A204.1 (cell line): ENCODE results near the gene SLC8A1.

Experiments
- FAIRE-seq: peaks from 2 replicates; lab custom pipeline; 2012; peaks lifted over from hg19 to GRCh38; lab: Jason Lieb, UNC

The SLC8A1 gene

DNA sequence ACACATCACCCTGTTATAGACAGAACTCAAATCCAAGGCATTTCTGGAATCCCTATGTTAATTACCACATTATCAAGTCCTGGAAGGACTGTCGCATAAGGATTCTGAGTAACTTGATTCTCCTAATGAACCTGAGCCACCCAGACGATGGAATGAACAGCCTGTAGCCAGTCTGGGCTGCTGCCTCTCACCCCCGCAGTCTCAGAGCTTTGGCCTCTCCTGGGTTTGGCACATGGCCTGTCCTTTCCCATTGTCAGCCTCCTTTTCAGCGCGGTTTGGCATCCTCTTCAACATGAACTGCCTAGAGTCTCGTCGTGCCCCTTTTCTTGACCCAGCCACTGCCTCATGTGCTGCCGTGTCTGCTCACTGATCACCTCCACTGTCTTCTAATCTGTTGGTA, 147.6 kb downstream of the SLC8A1 start:
- FAIRE-seq = no peak

DNA sequence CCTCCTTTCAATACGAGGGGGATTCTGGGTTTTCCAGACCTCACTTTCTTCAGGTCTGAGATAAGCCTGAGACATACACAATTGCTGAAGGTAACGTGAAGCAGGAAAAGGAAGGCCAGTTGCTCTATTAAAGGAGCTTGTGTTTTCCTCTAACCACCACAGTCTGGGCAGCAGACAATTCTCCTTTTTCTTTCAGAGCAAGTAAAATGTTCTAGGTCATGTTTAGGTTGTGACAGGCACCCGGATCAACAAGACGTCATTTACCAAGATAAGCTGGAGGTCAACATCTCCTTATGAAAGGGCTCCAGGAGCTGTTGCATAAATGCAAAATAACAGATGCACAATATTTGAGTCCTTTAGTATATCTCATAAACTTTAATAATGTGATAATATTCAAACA, 148.1 kb downstream of the SLC8A1 start:
- no peak for FAIRE-seq

DNA sequence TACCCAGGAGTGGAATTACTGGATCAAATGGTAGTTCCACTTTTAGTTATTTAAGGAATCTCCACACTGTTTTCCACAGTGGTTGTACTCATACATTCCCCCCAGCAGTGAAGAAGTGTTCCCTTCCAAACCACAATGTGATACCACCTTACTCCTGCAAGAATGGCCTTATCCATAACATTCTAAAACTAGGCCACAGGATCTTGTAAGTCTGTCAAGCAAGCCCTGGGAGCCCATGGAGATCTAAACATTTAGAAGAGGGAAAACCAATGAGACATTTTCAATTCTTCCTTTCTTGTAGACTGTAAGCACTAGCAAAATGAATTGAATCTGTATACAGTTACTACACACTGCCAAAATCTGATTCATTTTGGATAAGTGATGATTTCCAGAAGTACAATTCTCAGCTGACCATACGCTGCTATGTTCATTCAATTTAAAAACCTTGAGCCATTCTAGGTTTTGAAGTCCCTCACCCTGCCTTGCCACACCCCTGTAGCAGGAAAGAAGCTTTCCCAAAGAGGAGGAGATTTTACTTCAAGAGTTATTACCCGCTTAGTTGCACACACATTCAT, 149.1 kb downstream of the SLC8A1 start:
- no peak for FAIRE-seq

DNA sequence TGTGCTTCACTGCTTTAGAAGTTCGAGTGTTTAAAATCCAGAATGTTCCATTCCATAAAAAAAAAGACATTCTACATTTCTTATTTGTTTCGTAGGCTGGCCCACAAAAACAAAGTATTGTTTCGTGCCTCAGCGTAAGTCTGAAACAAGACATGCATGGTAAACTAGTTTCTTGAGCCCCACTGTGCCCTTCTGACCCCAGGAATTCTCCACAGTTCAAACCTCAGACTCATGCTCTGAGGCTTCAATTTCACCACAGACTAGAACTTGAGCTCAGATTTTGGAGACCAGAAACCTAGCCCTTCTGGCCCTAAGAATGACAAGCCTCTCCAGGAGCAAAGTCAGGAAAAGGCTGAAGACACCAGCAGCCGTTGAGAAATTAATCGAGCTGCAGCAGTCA, 151.5 kb downstream of the SLC8A1 start:
- FAIRE-seq = no peak

DNA sequence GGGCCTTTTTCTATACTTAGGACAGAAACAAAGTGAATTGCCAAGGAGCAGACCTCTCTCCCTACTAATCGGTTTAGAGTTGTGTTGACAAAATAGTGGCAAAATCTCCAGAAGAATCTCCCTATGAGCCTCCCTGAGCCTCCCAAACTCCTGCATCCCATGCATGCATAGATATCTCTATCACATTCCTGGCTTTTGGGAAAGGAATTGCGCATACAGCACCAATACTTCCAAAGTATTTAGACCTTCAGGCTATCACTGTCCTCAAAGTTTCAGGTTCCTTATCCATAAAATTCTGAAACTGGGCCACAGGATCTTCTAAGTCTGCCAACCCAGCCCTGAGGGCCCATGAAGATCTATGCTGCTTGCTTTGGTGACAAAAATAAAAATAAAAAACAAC, 152.1 kb downstream of the SLC8A1 start:
- FAIRE-seq = no peak

DNA sequence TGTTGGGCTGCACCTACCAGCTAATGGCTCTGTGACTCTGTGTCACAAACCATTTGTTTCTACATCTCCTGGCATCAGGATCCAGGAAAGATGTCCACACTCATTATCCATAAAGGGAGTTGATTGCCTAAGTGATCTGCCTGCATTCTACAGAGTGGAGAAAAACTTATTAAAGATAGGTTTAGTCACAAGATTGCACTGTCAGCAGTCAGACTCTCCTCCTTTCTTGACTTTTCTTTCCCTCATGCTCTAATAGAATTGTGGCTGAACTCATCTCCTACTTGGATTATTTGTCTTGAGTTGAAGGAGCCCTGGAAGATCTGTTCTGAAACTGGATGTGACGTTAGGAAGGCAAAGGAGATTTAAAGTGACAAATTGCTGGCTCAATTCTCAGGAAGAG, 152.7 kb downstream of the SLC8A1 start:
- FAIRE-seq = no peak

DNA sequence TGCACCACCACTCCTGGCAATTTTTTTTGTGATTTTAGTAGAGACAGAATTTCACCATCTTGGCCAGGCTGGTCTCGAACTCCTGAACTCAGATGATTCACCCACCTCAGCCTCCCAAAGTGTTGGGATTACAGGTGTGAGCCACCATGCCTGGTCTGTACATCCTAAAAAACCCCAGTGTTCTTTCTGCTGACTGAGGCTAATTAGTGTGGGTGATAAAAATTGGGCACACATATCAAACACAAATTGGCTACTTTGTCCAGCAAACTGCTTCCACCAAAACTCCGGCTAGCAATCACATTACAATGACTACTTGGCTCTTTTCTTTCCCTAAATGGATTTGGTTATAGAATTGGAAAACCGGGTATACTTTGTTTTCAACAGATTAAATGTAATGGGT, 153.9 kb downstream of the SLC8A1 start:
- FAIRE-seq = no peak

DNA sequence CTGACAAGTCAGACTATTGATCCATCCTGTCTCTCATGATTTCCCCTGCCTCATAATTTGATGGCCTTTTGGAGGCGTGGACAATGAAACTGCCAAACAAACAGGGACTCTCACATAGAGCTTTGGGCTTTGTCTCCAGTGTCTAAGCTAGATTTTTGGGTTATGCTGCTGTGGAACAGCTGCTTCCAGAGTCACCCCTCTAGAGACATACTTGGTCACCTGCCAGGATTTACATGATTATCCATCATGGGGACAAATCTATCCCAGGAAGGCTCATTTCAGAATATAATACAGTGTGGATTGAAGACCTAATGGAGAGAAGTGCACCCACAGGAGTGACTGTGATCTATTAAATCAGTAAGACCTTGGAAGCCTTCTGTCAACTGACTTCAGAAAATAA, 159.6 kb downstream of the SLC8A1 start:
- FAIRE-seq = no peak

DNA sequence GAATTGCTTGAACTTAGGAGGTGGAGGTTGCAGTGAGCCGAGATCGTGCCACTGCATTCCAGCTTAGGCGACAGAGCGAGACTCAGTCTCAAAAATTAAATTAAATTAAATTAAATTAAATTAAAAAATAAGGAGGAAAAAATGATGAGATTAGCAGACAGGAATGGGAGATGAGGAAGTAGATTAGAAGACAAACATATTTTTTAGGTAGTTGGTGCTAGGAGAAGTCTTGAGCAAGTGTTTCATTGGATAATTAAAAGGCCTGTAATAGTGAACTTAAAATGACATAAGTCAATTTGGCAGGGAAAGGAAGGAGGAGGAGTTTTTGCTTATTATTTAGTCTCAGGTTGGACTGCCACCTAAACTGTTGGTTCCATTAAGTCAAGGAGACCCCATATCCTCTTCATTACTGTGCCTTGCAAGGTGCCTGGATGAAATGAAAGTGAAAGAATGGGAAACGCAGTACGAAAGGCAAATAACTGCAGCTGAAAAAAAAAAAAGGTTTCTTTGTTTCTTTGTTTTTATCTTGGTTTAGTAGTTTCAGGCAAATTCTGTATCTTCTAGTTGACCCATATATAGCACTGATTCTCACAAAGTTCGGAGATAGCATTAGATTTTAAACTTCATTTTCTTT, 162.0 kb downstream of the SLC8A1 start:
- FAIRE-seq = no peak

DNA sequence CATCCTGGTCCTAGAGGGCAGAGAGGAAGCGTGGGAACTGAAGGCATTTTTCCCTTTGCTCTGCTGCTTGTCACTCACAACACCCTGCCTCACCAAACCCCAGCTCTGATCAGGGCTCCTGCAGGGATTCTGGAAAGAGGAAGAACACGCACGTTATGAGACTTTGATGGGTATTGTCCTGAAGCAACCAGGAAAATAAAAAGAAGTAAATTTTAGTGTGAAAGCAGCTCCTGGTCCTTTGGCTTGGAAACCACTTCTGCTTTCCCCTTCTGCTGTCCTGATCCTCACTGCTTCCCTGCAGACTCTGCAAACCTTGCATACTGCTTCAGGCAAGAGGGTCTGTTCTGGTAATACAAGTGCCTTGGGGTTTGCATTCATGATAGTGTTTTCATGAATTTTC, 164.1 kb downstream of the SLC8A1 start:
- no peak for FAIRE-seq

DNA sequence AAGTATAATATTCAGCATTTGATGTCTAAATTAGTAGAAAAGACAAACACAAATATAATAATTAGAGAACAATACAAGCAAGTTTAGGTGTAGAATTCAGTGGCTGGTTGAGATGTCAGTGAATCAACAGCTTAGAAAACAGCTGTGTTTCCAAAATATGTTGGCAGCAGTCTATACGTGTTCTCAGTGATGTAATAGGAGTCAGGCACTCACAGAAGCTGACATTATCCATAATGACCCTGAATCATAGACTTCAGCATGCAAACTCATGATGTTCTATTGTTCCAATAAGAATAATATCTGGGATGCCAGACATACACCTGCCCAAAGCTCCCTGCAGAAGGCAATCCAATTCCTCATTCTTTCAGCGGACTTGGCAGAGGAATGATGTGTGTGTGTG, 164.7 kb downstream of the SLC8A1 start:
- FAIRE-seq = no peak

DNA sequence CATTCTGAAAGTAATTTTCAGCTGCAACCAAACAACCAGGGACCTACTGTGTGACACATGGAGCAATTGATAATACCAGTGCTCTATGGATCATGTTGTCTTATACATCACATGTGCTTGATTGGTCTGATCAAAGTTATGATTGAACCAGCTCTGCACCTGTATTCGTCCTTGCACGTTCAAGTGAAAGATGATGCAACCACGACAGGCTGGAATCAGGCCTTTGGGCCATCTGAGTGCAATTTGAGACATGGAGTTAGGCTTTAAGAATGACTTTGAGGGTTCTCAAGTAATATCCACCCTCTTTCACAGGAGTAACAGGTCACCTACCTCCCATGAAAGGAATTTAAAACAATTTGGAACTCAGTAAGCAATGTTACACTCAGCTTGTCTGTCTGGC, 165.2 kb downstream of the SLC8A1 start:
- no peak for FAIRE-seq

DNA sequence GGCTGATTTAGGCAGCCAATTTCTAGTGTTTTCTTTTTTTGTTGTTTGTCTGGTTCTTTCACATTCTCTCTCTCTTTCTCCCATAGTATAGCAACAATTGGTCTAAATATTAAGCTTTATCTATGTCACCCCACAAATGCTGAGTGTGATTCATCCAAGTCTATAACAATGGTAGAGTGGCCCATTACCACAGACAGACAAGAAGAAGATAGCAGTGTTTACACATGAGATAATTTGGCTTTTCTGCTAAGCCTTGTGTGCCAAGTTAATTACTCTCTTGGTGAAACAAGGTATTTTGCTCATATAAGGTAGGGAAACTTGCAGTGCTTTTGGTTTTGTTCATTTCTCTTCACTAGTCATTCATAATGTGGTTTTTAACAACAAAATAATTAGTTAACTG, 166.5 kb downstream of the SLC8A1 start:
- no peak for FAIRE-seq

DNA sequence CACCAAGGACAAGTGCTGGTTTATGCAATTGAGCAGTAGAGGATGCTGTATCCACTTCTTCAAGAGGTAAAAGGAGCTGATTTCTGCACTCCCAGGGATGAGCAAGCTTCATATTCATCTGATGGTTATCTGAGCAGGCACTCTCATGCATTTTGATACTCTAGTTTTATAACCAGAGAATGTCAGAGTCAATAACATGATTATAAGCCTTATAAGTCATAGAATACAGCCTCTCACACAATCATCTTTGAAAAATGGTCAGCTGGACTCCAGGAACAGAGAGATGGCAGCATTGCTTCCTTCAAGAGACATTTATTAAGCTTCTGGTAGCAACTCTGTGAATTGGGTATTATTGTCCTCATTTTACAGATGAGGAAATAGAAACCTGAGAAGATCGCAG, 167.1 kb downstream of the SLC8A1 start:
- no peak for FAIRE-seq

DNA sequence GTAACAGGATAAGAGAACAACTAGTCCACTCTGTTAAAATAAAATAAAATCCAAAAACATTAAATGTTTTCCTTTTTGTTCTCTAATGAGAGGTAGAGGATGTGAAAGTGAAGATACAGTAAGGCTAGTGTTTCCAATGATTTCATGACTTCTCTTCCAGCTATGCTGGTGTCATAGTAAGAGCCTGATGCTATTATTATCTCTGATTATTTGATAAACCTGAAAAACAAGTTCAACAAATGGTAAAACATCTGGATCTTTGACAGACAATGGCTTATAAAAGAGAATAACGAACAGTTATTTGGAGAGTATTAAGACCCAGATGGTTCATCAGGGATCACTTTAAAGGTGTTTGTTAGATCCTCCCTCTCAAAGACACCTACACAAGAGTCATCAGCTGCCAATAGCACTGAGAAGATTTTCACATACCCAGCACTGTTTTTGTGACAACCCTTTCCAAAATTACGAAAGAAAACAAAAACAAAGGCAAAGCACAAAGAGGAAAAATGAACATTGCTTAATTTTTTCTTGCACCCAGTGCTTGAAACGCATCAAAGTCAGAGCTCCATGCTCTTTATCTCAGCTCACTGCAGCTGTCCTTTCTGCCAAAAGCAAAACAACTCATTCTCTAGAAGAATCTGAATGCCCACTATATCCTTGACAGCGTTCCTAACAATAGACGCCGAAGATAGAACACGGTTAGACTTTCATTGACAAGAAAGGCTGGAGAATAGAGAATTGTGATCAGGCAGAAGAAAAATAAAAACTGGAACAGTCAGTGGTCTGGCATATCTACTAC, 168.6 kb downstream of the SLC8A1 start:
- no peak for FAIRE-seq

DNA sequence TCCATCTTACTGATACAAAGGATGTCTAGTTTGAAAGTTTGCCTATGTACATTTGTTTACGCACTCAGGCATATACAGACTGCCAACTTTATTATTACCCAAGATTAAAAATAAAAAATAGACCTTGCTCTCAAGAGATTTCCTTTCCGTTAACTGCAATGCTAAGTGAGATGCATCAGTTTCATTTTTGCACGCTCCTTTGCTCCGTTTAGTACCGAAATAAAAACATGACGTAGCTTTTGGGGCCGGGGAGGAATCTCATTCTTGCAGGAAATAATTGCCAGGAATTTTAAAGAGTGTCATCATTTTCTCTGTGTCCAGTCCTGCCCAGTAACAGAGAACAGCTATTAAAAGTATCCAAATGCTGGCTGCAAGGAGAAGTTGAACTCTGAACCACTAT, 169.5 kb downstream of the SLC8A1 start:
- FAIRE-seq = no peak

DNA sequence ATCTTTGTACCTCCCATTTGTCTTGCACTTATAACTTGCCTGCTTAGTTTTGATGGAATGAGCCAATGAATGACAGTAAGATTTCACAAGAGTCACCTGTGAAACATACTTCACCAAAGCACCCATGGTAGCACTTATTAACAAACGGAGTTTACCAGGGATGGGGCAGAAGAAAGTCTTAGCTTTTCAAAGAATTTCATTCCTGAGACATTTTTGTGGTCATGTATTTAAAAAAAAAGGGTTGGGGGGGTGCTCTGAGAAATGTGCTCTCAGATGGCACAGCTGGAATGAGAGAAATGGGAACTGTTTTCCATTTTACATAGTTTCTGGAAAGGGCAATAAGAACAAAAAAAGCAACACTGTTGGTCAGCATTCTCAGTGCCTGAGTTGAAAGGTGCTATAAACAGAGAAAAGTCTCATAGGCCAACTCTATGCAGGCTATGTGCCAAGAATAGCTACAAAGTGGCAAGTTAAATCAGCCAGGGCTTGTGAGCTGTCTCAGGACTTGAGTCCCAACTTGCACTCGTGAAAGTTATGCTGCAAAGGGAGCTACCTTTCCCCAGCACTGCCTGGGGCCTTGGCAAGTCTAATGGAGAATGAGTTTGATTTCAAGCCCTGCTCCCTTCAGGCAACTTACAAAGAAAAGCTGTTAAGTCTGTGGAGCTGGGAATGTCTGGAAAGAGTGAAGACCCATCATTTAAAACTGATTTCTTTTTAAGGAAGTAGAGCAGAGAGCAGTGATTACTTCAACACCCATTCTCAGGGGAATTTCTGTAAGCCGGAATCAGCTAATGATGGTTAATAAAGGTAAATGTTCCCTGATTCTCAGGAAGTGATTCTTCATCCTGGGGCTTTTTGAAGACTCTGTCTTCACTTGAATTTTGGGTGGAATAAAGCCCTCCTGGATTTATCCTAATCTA, 170.6 kb downstream of the SLC8A1 start:
- no peak for FAIRE-seq

DNA sequence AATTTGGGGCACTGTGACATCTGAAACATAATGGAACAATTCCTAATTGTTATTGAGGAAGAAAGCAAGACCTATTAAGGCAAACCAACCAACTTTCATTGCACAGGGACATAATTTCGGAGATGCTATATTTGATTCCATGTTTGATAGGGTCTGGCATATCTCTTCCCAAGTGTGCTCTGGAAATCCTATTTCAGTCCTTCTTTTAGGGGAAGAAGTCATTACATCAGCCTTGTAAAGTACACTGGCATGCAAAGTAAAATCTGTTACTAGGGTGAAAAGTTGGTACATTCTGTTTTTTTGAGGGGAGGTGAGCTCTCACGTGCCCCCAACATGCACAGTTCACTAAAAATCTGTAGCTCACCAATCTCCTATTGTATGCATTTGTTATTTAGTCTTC, 172.4 kb downstream of the SLC8A1 start:
- FAIRE-seq = no peak

DNA sequence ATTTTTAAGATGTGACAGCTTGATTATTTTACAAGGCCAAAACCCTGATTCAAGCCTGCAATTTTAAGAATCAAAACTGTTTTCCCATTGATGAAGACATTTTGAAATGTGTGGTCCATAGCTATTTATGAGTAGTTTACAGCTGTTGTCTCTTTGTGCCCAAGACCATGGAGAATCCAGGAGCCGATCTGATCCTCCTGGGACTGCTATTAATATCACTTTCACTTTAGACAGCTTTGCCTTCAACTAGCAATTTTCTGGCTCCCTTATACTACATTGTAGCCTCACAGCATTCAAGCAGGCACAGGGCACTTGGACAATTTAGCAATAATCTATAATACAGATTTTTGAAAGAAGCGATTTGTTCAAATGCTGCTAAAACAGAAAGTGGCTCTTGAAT, 172.9 kb downstream of the SLC8A1 start:
- FAIRE-seq = no peak

DNA sequence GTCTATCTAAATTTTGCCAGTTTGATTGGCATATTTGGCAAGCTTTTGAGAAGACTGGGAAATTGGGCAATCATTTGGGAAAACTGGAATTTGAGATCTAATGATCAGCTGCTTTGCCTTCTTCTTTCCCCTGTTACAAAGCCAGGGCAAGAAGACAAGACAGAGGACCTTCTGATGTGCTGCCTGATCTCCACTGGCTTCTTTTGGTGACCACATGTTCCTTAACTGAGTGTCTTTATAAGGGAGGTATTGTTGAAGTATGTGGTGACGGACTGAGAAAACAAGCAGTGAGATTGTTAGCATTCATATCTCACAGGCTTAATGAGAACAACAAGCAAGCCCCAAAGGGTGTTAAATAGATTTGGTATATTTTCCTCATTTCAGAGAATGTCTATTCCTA, 175.8 kb downstream of the SLC8A1 start:
- FAIRE-seq = no peak

DNA sequence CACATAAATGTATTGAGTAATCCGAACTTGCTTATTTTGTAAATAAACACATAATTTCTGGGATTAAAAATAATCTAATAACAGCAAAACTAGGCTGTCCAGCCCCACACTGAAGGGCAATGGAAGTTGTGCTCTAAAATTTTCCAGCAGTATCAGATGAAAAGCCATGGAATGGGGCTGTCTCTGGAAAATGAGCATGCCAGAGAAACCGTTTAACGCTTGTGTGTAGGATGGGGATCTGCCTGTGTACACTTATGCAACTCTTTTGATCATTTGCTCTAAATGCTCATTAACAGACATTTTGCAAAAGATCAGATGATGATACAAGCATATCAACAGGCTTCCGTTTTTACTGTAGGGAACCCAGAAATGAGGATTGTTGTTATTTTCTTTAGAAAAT, 177.6 kb downstream of the SLC8A1 start:
- no peak for FAIRE-seq

DNA sequence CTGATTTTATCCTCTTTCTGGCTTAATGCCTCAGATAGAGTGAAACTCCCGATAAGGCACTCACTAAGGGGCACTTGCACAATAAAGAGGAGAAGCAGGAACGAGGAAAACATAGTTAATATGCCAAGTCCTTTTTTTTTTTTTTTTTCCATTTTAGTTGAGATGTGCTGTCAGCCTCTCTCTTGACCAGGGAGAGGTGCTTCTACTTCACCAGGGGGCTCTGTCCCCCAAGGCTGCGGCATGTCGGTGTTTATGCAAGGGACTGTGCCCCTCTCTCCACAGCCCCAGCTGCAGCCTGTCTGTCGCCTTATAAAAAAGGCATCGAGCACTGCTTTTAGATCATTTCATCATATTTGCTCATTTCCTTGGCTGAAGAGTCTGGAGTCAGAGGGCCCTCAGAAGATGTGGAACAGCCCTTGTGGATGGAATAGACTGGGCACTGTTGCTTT, 178.1 kb downstream of the SLC8A1 start:
- no peak for FAIRE-seq

DNA sequence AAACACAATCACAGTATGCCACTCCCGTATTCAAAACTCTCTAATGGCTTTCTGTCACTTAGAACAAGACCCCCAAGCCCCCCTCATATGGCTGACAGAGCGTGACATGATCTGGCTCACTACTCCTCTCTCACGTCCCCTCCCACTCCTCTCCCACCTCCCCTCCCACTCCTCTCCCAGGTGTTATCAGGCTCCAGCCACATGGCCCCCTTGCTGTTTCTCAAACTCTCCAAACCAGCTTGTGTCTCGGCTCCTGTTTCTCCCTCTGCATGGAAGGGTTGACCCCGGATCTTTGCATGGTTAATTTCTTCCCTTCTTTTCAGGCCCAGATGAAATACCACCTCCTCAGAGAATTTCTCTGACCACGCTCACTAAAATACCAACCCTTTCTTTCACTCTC, 180.8 kb downstream of the SLC8A1 start:
- no peak for FAIRE-seq
